Adrenal gland (tissue), 5 donors: ENCODE measurements around the gene RAI2.

Source experiments
- CTCF ChIP-seq, 6 experiments: fragments of 450-650 bp in 4 of 6; fragments of 200-600 bp in 2 of 6; sonication (generic) in 1 of 6; IDR thresholded peaks; 1 replicate in 5 of 6; 2 replicates in 1 of 6; pipeline versions ENCODE4 v1.5.1 to v1.8.0; 2016 to 2021; ENCODE audit warnings: antibody characterized with exemption in 6 of 6, mild to moderate bottlenecking in 2 of 6, moderate library complexity in 1 of 6
- POLR2A ChIP-seq, 2 donors: fragments of 450-650 bp; IDR thresholded peaks; one replicate each; pipeline ENCODE4 v1.6.1; 2017; ENCODE audit warnings: antibody characterized with exemption in 2 of 2, mild to moderate bottlenecking in 2 of 2, moderate library complexity in 1 of 2
- donor health status: DM: no; HTN: no; CAD: no.

- TF ChIP-seq CTCF (IDR thresholded peaks at IDR 0.05) = no peak
- TF ChIP-seq POLR2A (IDR thresholded peaks at IDR 0.05) = no peak
Observed at GRCh38 chrX:17767734-17768133, 93.4 kb downstream of the RAI2 start.
